Vein endothelial cell (primary cell): ENCODE measurements around the gene SPTBN1. TPM values are rescaled to one million over a fixed set of nuclear protein-coding genes. Genes with fewer than 3 reads are reported as not detected.

ENCODE experiments used
- total RNA-seq: library from RNA; depleted of rRNA; stranded (reverse); fragments of >200 nt; gene quantifications from 2 replicates; pipeline ENCODE4 v1.2.3, GENCODE V29; 2012

The SPTBN1 gene
- total RNA-seq, result 490 and 568 TPM in 2 replicates

DNA sequence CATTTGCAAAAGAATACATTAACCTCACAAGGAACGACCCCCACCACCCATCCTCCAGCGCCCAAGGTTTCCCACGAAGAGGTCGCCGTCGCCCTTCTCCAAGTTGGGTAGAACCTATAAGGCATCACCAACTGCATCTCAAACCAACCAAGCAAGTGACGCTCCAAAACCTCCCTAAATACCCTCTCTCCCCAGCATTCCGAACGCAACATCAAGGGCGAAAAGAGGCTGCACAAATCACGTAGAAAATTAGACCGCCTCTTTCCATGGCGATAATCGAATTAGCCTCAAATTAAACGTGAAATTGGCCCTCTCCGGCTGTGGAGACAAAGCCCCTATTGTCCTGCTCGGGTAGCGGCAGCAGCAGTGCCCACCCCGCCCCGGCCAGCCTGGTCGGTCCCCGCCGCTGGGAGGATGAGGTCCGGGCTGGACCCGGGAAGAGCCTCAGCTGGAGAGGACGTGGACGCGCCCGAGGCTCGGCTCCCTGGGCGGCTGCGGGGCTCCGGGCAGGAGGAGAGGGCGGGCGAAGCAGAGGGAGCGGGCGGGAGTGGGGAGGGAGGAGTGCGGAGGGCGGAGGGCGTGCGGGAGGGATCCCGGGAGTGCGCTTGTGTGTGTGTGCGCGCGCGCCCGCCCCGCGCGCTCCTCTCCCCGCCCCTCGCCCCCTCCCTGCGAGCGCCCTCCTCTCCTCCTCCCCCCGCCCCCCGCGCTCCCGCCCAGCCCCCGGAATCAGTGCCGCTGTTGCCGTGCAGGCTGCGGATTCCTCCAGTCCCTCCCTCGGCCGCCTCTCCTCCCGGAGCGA is at the start of gene SPTBN1:
Gene SPTBN1 (plus strand): TSS at position 765 of the 799 bp plus-strand sequence. CDS start 70,092 bp downstream, outside the sequence.

Other genes starting within 250 kb of the SPTBN1 start
- gene TSPYL6, start 200.1 kb upstream of the SPTBN1 start, total RNA-seq, result 0.10 TPM in 1 of 2 replicates, not detected in the other